Gastrocnemius medialis (tissue), 4 donors: Measurements from ENCODE around the gene TRIP12. TPM values are rescaled to one million over a fixed set of nuclear protein-coding genes. Genes with fewer than 3 reads are reported as not detected.

Experiments used
- ATAC-seq, 2 donors: fragments of 150-250 bp; one replicate each; pipeline ENCODE4 v1.9.1; 2016
- DNase-seq, 2 donors: peaks; one replicate each; pipeline ENCODE4 v3.0.0-alpha.2; 2019
- H3K27ac ChIP-seq, 4 donors: fragments of 200-600 bp; sonication (generic); 1 replicate in 1 of 4; 2 replicates in 3 of 4; pipeline ENCODE4 v1.5.1; 2016 to 2018; ENCODE audit warnings: mild to moderate bottlenecking in 2 of 4, moderate library complexity in 1 of 4
- H3K27me3 ChIP-seq, 3 donors: fragments of 200-600 bp; sonication (generic) in 2 of 3; 1 replicate in 1 of 3; 2 replicates in 2 of 3; pipeline versions ENCODE4 v1.5.1 to v1.6.0; 2016 to 2019; ENCODE audit warnings: mild to moderate bottlenecking in 1 of 3, moderate library complexity in 1 of 3
- H3K36me3 ChIP-seq, 2 donors: fragments of 200-600 bp; sonication (generic) in 1 of 2; one replicate each; pipeline ENCODE4 v1.5.1; 2017 to 2018
- H3K4me1 ChIP-seq, 2 donors: fragments of 200-600 bp; sonication (generic) in 1 of 2; one replicate each; pipeline ENCODE4 v1.5.1; 2016 to 2017; ENCODE audit warnings: mild to moderate bottlenecking in 2 of 2
- H3K4me3 ChIP-seq, 4 donors: fragments of 200-600 bp; sonication (generic) in 3 of 4; 1 replicate in 1 of 4; 2 replicates in 3 of 4; pipeline ENCODE4 v1.5.1; 2016 to 2019; ENCODE audit warnings: mild to moderate bottlenecking in 2 of 4
- H3K9me3 ChIP-seq, 3 donors: fragments of 200-600 bp; sonication (generic) in 2 of 3; 1 replicate in 1 of 3; 2 replicates in 2 of 3; pipeline ENCODE4 v1.5.1; 2016 to 2019
- CTCF ChIP-seq, 5 experiments: fragments of 450-650 bp in 3 of 5; fragments of 200-600 bp in 2 of 5; sonication (generic) in 2 of 5; IDR thresholded peaks in 4 of 5; conservative IDR thresholded peaks in 1 of 5; 1 replicate in 4 of 5; 2 replicates in 1 of 5; pipeline ENCODE4 v1.5.1; 2016 to 2019; ENCODE audit warnings: antibody characterized with exemption in 5 of 5, mild to moderate bottlenecking in 3 of 5, moderate library complexity in 3 of 5
- POLR2A ChIP-seq, 2 donors: fragments of 450-650 bp; IDR thresholded peaks; one replicate each; pipeline ENCODE4 v1.6.1; 2017; ENCODE audit warnings: antibody characterized with exemption in 2 of 2, mild to moderate bottlenecking in 2 of 2, moderate library complexity in 2 of 2
- in situ Hi-C, 4 donors: fragments of 200-750 bp; cut with MboI; loops; one replicate each; pipeline versions ENCODE4 v1.15.0 to v1.8.0; 2017; ENCODE audit warnings: low sequenced_read_pairs in 4 of 4
- intact Hi-C: fragments of 100-400 bp; cut with DNase I; formaldehyde crosslinking; loops from one replicate; pipeline ENCODE4 v1.15.1; 2023; ENCODE audit warnings: low total_unique reads
- total RNA-seq, 4 donors: library from RNA; depleted of rRNA; stranded (reverse); fragments of >200 nt; gene quantifications; one replicate each; pipeline versions ENCODE4 v1.1.0 to v1.2.3, GENCODE V29; 2016

TRIP12 gene
- total RNA-seq, 4 donors from 2014 or later, result 122 to 152 (median 141) TPM

GRCh38 chr2:229732897-229733296 is 188.9 kb downstream of the TRIP12 start:
- Histone ChIP-seq H3K4me1 (no peaks in the 10 kb centered on the region), H3K9me3 (no peaks in the 10 kb centered on the region), H3K4me3 (no peak overlapping the region), H3K27ac (no peak overlapping the region), H3K36me3 (no peaks in the 10 kb centered on the region), H3K27me3 (no peaks in the 10 kb centered on the region)
- intact Hi-C loops (no loop called here), in situ Hi-C loops (no loop called here)
- TF ChIP-seq CTCF (IDR thresholded peaks at IDR 0.05 in 4 of 5, conservative IDR thresholded peaks at IDR 0.05 in 1 of 5), result no peak
- no peak for TF ChIP-seq POLR2A (IDR thresholded peaks at IDR 0.05)
- ATAC-seq, result no peak
- DNase-seq, result no peak

GRCh38 chr2:229731916-229732315 is 189.9 kb downstream of the TRIP12 start:
- in situ Hi-C loops, result no loop called here
- no peak for DNase-seq

GRCh38 chr2:229731363-229731762 is 190.4 kb downstream of the TRIP12 start:
- ATAC-seq, result no peak

More at GRCh38 chr2:229731916-229732315, 189.9 kb downstream of the TRIP12 start:
- Histone ChIP-seq H3K4me1 (no peaks in the 10 kb centered on the region), H3K27ac (no peak overlapping the region), H3K4me3 (no peak overlapping the region), H3K9me3 (no peaks in the 10 kb centered on the region), H3K27me3 (no peaks in the 10 kb centered on the region), H3K36me3 (no peaks in the 10 kb centered on the region)
- intact Hi-C loops, result no loop called here
- no peak for ATAC-seq
- TF ChIP-seq POLR2A (IDR thresholded peaks at IDR 0.05) (no peak), CTCF (IDR thresholded peaks at IDR 0.05 in 4 of 5, conservative IDR thresholded peaks at IDR 0.05 in 1 of 5) (no peak)

DNA sequence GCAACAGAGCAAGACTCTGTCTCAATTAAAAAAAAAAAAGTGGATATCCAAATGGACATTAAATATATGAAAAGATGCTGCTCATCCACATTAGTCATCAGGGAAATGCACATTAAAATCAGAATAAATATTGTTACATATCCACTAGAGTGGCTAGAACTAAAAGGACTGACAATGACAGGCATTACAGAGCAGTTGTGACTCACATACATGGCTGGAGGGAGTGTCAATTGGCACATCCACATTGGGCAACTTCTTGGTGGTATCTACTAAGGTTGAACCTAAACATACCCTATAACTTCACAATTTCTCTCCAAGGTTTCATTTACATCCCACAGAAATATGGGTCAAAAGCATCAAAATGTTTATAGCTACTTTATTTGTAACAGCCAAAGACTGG is 193.4 kb downstream of the TRIP12 start:
- intact Hi-C loops, result no loop called here

More at GRCh38 chr2:229731363-229731762, 190.4 kb downstream of the TRIP12 start:
- Histone ChIP-seq H3K4me3 (no peak overlapping the region), H3K27ac (no peak overlapping the region), H3K27me3 (no peaks in the 10 kb centered on the region), H3K9me3 (no peaks in the 10 kb centered on the region), H3K36me3 (no peaks in the 10 kb centered on the region), H3K4me1 (no peaks in the 10 kb centered on the region)
- no peak for DNase-seq
- in situ Hi-C loops, result no loop called here
- no peak for TF ChIP-seq POLR2A (IDR thresholded peaks at IDR 0.05)
- TF ChIP-seq CTCF (IDR thresholded peaks at IDR 0.05 in 4 of 5, conservative IDR thresholded peaks at IDR 0.05 in 1 of 5), result no peak
- intact Hi-C loops, result no loop called here

More for the DNA sequence above, 193.4 kb downstream of the TRIP12 start:
- Histone ChIP-seq H3K27me3 (no peaks in the 10 kb centered on the region), H3K27ac (no peak overlapping the region), H3K4me1 (no peaks in the 10 kb centered on the region), H3K9me3 (no peaks in the 10 kb centered on the region), H3K36me3 (no peaks in the 10 kb centered on the region), H3K4me3 (no peak overlapping the region)
- DNase-seq (no peak), ATAC-seq (no peak)
- in situ Hi-C loops, result no loop called here
- TF ChIP-seq CTCF (IDR thresholded peaks at IDR 0.05 in 4 of 5, conservative IDR thresholded peaks at IDR 0.05 in 1 of 5), result no peak
- no peak for TF ChIP-seq POLR2A (IDR thresholded peaks at IDR 0.05)
